Esophagus mucosa (tissue), 1 donor: ENCODE data around the gene ADAMTS17. TPM values are rescaled to one million over a fixed set of nuclear protein-coding genes. Genes with fewer than 3 reads are reported as not detected.
A peak's percentile ranks its signal among the peaks of the same experiment; 100 is the strongest.

Experiments
- ATAC-seq: fragments of 200-7000 bp; cut with Tn5 transposase; one replicate; pipeline ENCODE4 v1.9.1; 2020
- total RNA-seq: library from RNA; stranded (reverse); gene quantifications from one replicate; pipeline ENCODE4 v1.2.4, GENCODE V29; 2023
- donor health status: DM: yes; HTN: yes; CAD: no.

The ADAMTS17 gene
- total RNA-seq, 1 donor from 2014 or later: 4.0 TPM

- ATAC-seq: no peak
These were observed 172.0 kb downstream of the ADAMTS17 start for GRCh38 chr15:100169615-100170290.

DNA sequence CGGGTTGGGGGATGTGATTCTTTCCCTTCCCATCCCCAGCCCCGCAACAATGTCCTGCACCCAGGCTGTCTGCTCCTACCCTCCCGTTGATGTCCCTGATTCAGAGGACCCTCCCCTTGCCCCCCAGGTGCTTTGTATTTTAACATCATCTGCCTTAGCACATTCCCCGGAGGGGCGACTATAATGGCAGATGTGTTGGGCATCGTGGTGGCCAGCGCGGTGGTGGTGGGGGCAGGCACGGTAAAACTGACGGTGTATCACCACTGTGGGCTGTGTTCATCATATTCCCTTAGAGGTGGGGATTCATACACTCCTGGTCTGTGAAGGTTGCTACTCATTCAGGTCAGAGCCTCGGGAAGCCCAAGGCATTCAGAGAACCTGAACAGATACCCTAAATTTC is 173.0 kb downstream of the ADAMTS17 start:
- ATAC-seq: no peak

DNA sequence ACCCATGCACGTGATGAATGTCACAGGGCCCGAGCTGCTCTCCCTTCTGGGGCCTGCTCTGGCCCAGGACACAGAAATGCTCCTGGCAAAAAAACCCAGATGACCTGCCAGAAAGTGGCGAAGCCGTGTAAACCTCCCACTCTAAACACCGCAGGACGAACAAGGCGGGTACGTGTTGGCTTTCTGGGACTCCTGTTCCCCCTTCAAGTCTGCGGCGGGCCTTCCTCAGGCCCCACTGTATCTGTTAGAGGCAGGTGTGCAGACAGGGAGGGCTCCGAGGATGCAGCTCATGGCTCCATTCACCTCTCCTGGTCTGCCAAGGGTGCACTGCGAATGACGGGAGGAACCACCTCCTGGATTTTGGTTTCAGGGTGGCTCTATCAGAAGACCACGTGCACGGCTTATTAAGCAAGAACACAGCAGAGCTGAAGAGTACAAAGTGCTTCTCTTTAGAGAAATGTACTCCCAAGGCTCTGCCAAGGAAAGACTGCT is 173.8 kb downstream of the ADAMTS17 start:
- ATAC-seq: no peak

DNA sequence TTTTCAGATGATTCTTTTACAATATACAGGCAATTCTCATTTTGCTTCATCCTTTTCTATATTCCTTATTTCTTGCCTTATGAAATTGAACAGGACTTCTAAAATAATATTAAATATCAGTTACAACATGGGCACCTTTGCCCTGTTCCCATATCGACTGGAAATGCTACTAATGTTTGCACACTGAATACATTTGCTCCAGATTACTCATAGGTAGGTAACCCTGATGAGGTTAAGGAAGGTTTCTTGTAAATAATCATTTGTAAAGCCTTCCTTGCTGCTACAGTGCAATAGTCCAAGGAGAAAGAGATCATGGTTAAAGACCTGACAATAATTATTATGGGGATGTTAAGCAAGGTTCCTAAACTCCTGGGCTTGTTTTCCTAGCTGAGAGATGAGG is 175.5 kb downstream of the ADAMTS17 start:
- no peak for ATAC-seq

GRCh38 chr15:100163961-100164360 is 177.8 kb downstream of the ADAMTS17 start:
- no peak for ATAC-seq

GRCh38 chr15:100160953-100161352 is 180.8 kb downstream of the ADAMTS17 start:
- no peak for ATAC-seq

DNA sequence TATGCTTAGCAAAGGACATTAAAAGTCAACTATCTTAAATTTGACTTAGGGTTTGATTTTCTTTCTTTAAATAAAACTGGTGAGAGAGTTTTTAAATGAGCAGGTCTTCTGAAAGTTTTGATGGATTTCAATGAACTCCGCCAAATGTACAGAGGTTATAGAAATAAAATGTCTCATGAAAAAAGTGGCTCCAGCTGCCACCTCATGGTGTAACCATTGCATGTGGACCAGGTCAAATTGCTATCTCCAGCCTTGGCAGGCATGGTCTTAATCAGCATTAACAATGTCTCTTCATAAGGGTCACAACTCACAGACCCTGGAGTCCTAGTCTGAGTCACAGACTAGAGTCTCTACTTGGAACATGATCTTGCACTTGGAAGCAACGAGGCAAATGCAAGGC is 182.3 kb downstream of the ADAMTS17 start:
- no peak for ATAC-seq

GRCh38 chr15:100158356-100158755 is 183.4 kb downstream of the ADAMTS17 start:
- ATAC-seq: no peak

DNA sequence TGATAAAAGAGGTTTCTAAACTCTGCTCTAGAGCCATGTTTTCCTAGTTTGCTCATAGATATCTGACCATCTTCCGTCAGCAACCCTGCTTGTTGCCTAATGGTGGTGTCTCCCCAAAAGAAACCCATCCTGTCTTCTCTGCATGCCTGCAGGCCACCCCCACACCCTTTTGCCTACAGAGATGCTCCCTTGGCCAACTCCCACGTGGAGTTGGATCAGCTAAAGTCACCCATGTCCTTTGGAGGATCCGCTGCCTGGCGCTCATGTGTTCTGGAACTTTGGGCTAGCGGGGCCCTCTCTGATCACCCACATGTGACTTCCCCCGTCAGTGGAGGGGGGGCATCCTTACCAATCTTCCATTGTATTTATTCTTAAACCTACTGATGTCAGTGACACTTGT is 185.6 kb downstream of the ADAMTS17 start:
- ATAC-seq: no peak

DNA sequence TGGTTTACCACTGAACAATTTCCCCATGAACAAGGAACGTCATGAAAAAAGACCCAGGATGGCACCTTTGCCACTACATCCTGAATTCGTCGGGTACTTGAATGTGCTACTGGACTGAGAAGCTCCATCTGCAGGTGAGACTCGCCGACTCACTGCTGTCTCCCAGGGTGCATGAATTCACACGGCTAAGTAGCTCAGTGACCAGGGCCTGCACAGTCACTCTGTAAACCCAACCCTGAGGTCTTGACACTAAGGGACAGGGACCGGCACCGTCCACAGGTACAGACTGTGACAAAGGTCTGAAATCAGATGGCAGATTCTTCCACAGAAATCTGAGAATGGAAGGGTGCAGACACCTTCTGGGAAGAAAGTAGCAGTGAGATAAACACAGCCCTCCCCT is 187.4 kb downstream of the ADAMTS17 start:
- ATAC-seq: no peak

- no peak for ATAC-seq
These were observed 189.3 kb downstream of the ADAMTS17 start for GRCh38 chr15:100152463-100152862.

- no peak for ATAC-seq
These were observed 190.9 kb downstream of the ADAMTS17 start for GRCh38 chr15:100150906-100151305.

- ATAC-seq: peak; percentile 37
These were observed 193.9 kb downstream of the ADAMTS17 start for GRCh38 chr15:100147828-100148227.

DNA sequence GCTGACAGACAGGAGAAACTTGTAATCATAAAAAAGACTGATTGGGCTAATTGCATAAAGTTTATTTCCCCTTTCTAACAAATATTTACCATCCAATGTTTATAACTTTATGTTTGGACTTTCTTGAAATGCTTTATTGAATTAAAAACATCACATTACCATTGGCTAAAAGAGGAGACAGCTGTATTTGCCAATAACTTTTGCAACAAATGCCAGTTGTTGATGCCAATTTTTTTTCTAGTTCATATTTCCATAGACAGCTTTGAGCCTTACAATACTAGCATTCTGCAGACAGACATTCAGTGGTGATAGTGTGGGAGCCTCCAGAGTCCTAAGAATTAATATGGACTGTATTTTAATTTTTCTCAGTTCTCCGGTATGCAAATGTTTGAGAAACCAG is 198.4 kb downstream of the ADAMTS17 start:
- no peak for ATAC-seq

DNA sequence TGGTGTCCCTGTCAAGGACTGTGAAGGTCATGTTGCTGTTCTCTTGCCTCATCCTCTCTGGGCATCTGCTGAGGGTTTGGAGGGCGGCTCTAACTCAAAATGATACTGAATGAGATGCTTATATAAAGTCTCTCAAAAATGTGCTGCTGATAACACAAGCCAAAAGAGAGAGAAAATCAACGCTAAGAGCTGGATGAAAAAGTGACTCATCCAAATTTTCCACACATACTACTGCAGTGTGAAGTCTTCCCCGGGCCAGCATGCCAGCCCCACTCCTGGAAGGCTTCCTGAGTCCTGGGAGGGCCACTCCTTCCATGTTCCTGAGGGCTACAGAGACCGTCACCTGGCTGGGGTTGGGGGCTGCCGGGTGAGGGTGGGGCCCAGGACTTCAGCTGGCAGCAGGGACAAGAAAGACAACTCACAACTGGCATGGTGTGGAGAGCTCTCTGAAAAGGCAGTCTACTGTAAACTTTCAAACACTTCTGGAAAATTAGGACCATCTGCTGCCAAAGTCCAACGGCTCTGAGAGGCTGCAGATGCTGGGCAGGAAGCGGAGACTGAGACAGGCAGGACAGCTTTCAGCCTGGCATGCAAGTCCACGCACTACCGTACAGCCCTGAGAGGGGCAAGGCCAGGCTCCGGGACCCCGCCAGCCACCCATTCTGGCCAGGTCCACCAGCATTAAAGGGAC is 200.3 kb downstream of the ADAMTS17 start:
- no peak for ATAC-seq

DNA sequence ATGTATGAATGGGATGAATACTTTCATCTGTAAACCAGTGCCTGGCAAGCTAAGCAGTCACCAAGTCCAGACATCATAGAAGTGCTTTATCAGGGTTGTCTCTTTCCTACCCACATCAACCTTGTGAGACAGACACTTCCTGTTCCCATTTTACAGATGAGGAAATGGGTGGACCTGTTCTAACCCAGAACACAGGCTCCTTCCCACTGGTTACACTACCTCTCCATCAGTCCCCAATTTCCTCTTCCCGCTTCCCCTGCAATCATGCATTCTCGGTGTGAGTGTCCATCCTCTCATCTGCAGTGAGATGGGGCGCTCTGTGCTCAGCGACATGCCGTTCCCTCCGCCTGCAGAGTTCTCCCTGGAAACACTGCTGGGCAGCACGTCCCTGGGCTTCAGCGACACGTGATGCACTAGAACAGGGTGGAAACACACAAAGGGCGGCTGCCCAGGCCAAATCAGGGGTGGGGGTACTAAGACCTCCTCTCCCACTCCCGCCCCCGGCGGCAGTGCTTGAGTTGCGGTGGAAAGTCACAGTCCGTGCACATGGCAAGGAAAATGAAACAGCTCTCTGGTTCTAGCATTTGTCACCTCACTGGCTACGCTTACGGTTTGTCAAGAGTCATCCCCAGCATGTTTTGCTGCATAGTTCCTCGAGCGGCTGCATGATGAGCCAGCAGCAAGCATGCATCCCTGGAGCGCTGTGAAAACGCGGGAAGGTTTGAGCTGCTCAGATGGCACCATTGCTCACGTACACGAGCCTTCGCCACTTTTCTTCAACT is 201.1 kb downstream of the ADAMTS17 start:
- no peak for ATAC-seq

- ATAC-seq: no peak
These were observed 207.2 kb downstream of the ADAMTS17 start for GRCh38 chr15:100134586-100134985.

DNA sequence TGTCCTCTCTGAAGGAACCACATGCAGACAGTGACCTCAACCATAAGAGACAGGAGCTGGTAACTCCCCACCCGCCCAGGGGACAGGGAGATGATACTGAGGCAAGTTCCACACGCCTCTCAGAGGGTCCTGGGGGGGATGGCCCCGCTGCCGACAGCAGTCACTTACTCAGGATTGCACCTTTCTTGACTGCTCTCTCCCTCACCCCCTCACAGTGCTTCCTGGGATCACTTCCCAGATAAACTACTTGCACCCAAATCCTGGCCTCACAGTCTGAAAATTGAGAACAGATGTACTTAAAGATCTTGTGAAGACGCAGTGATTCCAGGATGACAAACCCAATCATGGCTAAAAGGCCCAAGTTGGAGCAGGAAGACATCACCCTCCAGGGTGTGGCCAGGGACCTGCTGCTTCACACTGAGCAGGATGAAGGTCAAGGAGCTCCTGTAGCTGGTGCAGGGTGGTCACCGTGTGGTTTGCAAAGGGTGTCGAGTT is 207.6 kb downstream of the ADAMTS17 start:
- ATAC-seq: no peak

DNA sequence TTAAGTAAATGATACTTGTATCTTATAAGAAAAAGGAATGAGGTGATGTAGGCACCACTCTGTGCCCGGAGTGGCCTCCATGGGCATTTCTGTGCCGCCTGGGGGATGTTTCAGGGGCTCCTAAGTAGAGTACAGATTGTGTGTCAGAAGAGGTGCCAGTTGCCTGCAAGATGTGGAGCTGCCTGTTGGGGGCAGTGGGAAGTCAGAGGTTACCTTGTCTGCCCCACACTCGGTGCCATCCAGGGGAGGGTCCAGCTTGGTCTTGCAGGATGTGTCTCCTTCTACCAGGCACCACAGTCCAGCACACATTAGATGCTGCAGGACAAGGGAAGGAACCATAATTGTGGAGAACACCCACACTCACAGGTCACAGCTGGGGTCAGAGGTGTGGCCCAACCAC is 208.8 kb downstream of the ADAMTS17 start:
- ATAC-seq: no peak

DNA sequence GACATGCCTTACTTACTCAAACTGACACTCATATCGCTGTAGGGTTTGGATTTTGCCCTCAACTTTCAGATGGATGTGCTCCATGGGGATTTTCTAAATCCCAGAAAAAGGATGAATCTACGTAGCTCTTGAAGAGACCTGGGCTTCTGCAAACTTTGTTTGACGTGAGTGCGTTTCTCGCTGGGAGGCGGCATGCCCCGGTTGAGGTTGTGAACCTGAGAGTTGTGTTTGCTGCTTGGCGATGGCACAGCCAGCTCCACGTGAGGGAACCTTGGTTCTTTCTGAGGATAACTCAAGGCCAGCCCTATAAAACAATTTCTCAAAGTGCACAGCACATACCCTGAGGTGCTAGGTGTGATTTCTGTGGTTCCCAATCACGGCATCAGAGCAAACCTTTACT is 209.5 kb downstream of the ADAMTS17 start:
- ATAC-seq: no peak

DNA sequence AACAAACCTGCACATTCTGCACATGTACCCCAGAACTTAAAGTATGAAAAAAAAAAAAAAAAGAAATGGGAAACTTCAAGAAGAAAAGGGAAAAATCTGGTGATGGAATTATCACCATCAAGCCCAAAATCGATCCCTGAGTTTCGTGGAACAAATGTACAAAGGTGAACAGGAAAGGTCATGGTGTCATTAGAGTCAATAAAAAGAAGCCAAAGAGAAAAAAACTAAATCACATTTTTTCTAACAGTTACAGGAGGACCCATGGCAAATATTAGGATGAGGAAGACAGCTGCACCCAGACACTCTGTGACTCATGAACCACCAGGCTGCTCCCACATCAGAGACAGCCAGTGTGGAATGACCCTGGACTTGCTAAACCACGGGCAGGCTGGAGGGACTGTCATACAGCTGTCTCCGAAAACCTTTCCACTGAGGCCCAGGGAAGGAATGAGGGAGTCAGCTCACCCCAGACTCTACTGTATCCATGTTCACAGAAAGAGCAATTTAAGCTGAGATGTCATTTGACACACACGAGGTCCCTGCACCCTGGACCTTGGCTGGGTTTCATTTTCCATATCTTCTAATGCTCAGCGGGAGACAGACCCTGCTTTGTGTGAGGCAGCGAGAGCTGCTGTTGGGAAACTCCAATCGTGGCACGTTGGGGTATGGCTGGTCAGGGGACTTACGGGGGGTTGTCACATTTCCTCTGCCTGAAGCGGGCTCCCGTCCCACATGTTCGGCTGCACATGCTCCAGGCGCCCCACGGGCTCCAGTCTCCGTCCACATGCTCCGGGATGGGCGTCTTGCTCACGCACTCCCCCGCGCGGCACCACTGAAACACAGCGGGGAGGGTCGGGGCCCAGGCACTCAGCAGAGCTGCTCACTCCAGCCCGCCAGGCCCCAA is 210.2 kb downstream of the ADAMTS17 start:
- no peak for ATAC-seq

- no peak for ATAC-seq
These were observed 212.1 kb downstream of the ADAMTS17 start for GRCh38 chr15:100129677-100130076.
